H9 (cell line): ENCODE results near the gene TSPYL2. TPM values are rescaled to one million over a fixed set of nuclear protein-coding genes. Genes with fewer than 3 reads are reported as not detected.

Experiments used
- DNase-seq: peaks from one replicate; pipeline ENCODE4 v3.0.0-alpha.2; 2017
- H2AFZ ChIP-seq: one replicate; pipeline ENCODE4 v1.6.1; 2013; ENCODE audit warnings: mild to moderate bottlenecking, low read length, control low read depth, moderate library complexity
- H2AK5ac ChIP-seq: 2 replicates; pipeline ENCODE4 v1.6.1; 2013; ENCODE audit warnings: low read length, control low read depth, mixed read lengths; ENCODE audit not compliant: insufficient read length
- H2BK120ac ChIP-seq: one replicate; pipeline ENCODE4 v1.6.1; 2013; ENCODE audit warnings: low read depth, mild to moderate bottlenecking, low read length, control low read depth, inconsistent platforms; ENCODE audit not compliant: poor library complexity, severe bottlenecking
- H2BK12ac ChIP-seq: 2 replicates; pipeline ENCODE4 v1.6.1; 2013; ENCODE audit warnings: low read length, control low read depth, mixed read lengths, low read depth; ENCODE audit not compliant: insufficient read length
- H2BK15ac ChIP-seq: 2 replicates; pipeline ENCODE4 v1.6.1; 2013; ENCODE audit warnings: low read depth, low read length, control low read depth
- H2BK20ac ChIP-seq: one replicate; pipeline ENCODE4 v1.6.1; 2013; ENCODE audit warnings: low read depth, mild to moderate bottlenecking, low read length, control low read depth, inconsistent platforms; ENCODE audit not compliant: poor library complexity, severe bottlenecking
- H2BK5ac ChIP-seq: 2 replicates; pipeline ENCODE4 v1.6.1; 2013; ENCODE audit warnings: low read length, control low read depth, mixed read lengths; ENCODE audit not compliant: insufficient read length
- H3K14ac ChIP-seq: 2 replicates; pipeline ENCODE4 v1.6.1; 2013; ENCODE audit warnings: low read length, control low read depth; ENCODE audit not compliant: insufficient read depth
- H3K18ac ChIP-seq: 2 replicates; pipeline ENCODE4 v1.6.1; 2013; ENCODE audit warnings: low read depth, mild to moderate bottlenecking, mixed read lengths, low read length, control low read depth; ENCODE audit not compliant: insufficient read length
- H3K23ac ChIP-seq: 2 replicates; pipeline ENCODE4 v1.6.1; 2013; ENCODE audit warnings: low read length, control low read depth, mixed read lengths, low read depth; ENCODE audit not compliant: insufficient read length
- H3K23me2 ChIP-seq: 2 replicates; pipeline ENCODE4 v1.6.1; 2013; ENCODE audit warnings: low read depth, mild to moderate bottlenecking, mixed read lengths, low read length, control low read depth; ENCODE audit not compliant: insufficient read length, poor library complexity, severe bottlenecking
- H3K27ac ChIP-seq: 2 replicates; pipeline ENCODE4 v1.5.1; 2013; ENCODE audit warnings: low read length, control low read depth, mixed read lengths, low read depth; ENCODE audit not compliant: insufficient read length
- H3K27me3 ChIP-seq: 2 replicates; pipeline ENCODE4 v1.6.1; 2013; ENCODE audit warnings: low read length, control low read depth, inconsistent platforms; ENCODE audit not compliant: insufficient read depth
- H3K4ac ChIP-seq: 2 replicates; pipeline ENCODE4 v1.6.1; 2013; ENCODE audit warnings: low read depth, mild to moderate bottlenecking, control low read depth, inconsistent platforms, low read length, moderate library complexity
- H3K4me1 ChIP-seq: 2 replicates; pipeline ENCODE4 v1.6.1; 2013; ENCODE audit warnings: low read length, control low read depth, inconsistent platforms; ENCODE audit not compliant: insufficient read depth
- H3K4me2 ChIP-seq: 2 replicates; pipeline ENCODE4 v1.6.1; 2013; ENCODE audit warnings: low read length, control low read depth, mixed read lengths; ENCODE audit not compliant: insufficient read length, insufficient read depth
- H3K56ac ChIP-seq: 2 replicates; pipeline ENCODE4 v1.6.1; 2013; ENCODE audit warnings: low read depth, mild to moderate bottlenecking, mixed read lengths, low read length, control low read depth; ENCODE audit not compliant: insufficient read length
- H3K79me1 ChIP-seq: 2 replicates; pipeline ENCODE4 v1.6.1; 2013; ENCODE audit warnings: low read depth, mild to moderate bottlenecking, moderate library complexity, low read length, control low read depth, inconsistent platforms; ENCODE audit not compliant: insufficient read depth, poor library complexity, severe bottlenecking
- H3K79me2 ChIP-seq: 2 replicates; pipeline ENCODE4 v1.6.1; 2013; ENCODE audit warnings: low read length, control low read depth, inconsistent platforms; ENCODE audit not compliant: insufficient read depth
- H3K9ac ChIP-seq: 2 replicates; pipeline ENCODE4 v1.6.1; 2013; ENCODE audit warnings: low read length, control low read depth, mixed read lengths; ENCODE audit not compliant: insufficient read length; ENCODE audit errors: extremely low read depth
- H3K9me3 ChIP-seq: one replicate; pipeline ENCODE4 v1.6.1; 2013; ENCODE audit warnings: low read depth, low read length, inconsistent platforms; ENCODE audit not compliant: control insufficient read depth
- H3T11ph ChIP-seq: one replicate; pipeline ENCODE4 v1.6.1; 2013; ENCODE audit warnings: mild to moderate bottlenecking, low read length, control low read depth, inconsistent platforms
- H4K20me1 ChIP-seq: one replicate; pipeline ENCODE4 v1.6.1; 2013; ENCODE audit not compliant: control insufficient read depth, insufficient read length, insufficient read depth
- H4K5ac ChIP-seq: 2 replicates; pipeline ENCODE4 v1.6.1; 2013; ENCODE audit warnings: low read depth, mild to moderate bottlenecking, mixed read lengths, low read length, control low read depth; ENCODE audit not compliant: insufficient read length
- H4K8ac ChIP-seq: replicated peaks from 2 replicates; pipeline ENCODE4 v1.6.1; 2013; ENCODE audit warnings: low read length, control low read depth, mixed read lengths, low read depth; ENCODE audit not compliant: insufficient read length
- H4K91ac ChIP-seq: 2 replicates; pipeline ENCODE4 v1.6.1; 2013; ENCODE audit warnings: low read depth, mild to moderate bottlenecking, moderate library complexity, mixed read lengths, low read length, control low read depth; ENCODE audit not compliant: insufficient read length
- H3K27ac Mint-ChIP-seq, 3 experiments: 2 replicates in 2 of 3; 3 replicates in 1 of 3; pipeline ENCODE4 v1.8.0; 2020 to 2021; ENCODE audit warnings: mixed read lengths in 3 of 3, mild to moderate bottlenecking in 1 of 3, moderate library complexity in 1 of 3
- H3K27me3 Mint-ChIP-seq: 2 replicates; pipeline ENCODE4 v1.8.0; 2021; ENCODE audit warnings: low read depth, mild to moderate bottlenecking, moderate library complexity, mixed read lengths
- H3K36me3 Mint-ChIP-seq, 3 experiments: 2 replicates in 2 of 3; 3 replicates in 1 of 3; pipeline ENCODE4 v1.8.0; 2020 to 2021; ENCODE audit warnings: low read depth in 3 of 3, mixed read lengths in 3 of 3; ENCODE audit not compliant: insufficient read depth in 1 of 3
- H3K4me1 Mint-ChIP-seq, 2 experiments: 2 replicates each; pipeline ENCODE4 v1.8.0; 2020; ENCODE audit warnings: mixed read lengths in 2 of 2
- H3K4me3 Mint-ChIP-seq, 2 experiments: 2 replicates in 1 of 2; 3 replicates in 1 of 2; pipeline ENCODE4 v1.8.0; 2020 to 2021; ENCODE audit warnings: mild to moderate bottlenecking in 2 of 2, mixed read lengths in 2 of 2, moderate library complexity in 1 of 2
- H3K9me3 Mint-ChIP-seq, 2 experiments: 2 replicates in 1 of 2; 3 replicates in 1 of 2; pipeline ENCODE4 v1.8.0; 2020; ENCODE audit warnings: mild to moderate bottlenecking in 2 of 2, mixed read lengths in 2 of 2, moderate library complexity in 1 of 2
- CTCF ChIP-seq: fragments of 200-600 bp; sonication (generic); conservative IDR thresholded peaks from 3 replicates; pipeline ENCODE4 v1.8.0; 2021; ENCODE audit warnings: antibody characterized with exemption, mild to moderate bottlenecking
- WGBS: extraction: QIAGEN DNeasy Blood & Tissue Kit; methylation state at CpG from one replicate; pipeline ENCODE4 v1.1.7; 2013; ENCODE audit warnings: missing lambda C conversion rate, low lambda C conversion rate, mixed read lengths; ENCODE audit not compliant: insufficient read length; ENCODE audit errors: extremely low coverage; 5-methylcytosine and 5-hydroxymethylcytosine counted together
- total RNA-seq: library from RNA; stranded (reverse); gene quantifications from 2 replicates; pipeline ENCODE4 v1.2.1, GENCODE V29; 2021

The TSPYL2 gene
- total RNA-seq, 1 experiment from 2014 or later = 24.6 TPM

- Histone ChIP-seq H4K91ac (no peak overlapping the region), H3K27ac (no peak overlapping the region), H2BK120ac (no peak overlapping the region), H2AFZ (no peak overlapping the region), H3K23ac (no peak overlapping the region), H3K79me2 (no peaks in the 10 kb centered on the region), H3K79me1 (no peaks in the 10 kb centered on the region), H4K8ac (no peak overlapping the region), H2BK12ac (no peak overlapping the region), H3K9me3 (peaks cover 35% of the 10 kb centered on the region), H3K4me1 (no peaks in the 10 kb centered on the region), H4K20me1 (no peaks in the 10 kb centered on the region), H3K14ac (no peak overlapping the region), H3K23me2 (peaks cover 2% of the 10 kb centered on the region), H3K4ac (no peak overlapping the region), H4K5ac (no peak overlapping the region), H3K18ac (no peak overlapping the region), H3K9ac (no peak overlapping the region), H2AK5ac (no peak overlapping the region), H2BK15ac (no peak overlapping the region), H3K27me3 (0 out of 2 replicates have a peak, but pooled peaks cover 3% of the 10 kb centered on the region), H3T11ph (no peak overlapping the region), H2BK5ac (no peak overlapping the region), H2BK20ac (no peak overlapping the region), H3K4me2 (no peak overlapping the region), H3K56ac (no peak overlapping the region)
- peaks cover 15% of the 10 kb centered on the region for H3K27me3 Mint-ChIP-seq
- H3K4me1 Mint-ChIP-seq = peaks cover 17 to 22% of the 10 kb centered on the region in 2 experiments
- peak overlapping the region in 1 of 3 experiments; percentile 71; a peak in 2 of 7 replicates for H3K27ac Mint-ChIP-seq
- peaks cover 4 to 10% (median 5%) of the 10 kb centered on the region in 3 experiments; a peak in 5 of 7 replicates for H3K36me3 Mint-ChIP-seq
- no CpG with 5 or more reads among the region's 21 CpGs for WGBS
- DNase-seq = no peak
- H3K9me3 Mint-ChIP-seq = peaks cover 61 to 67% of the 10 kb centered on the region in 2 experiments
- TF ChIP-seq CTCF = no peak
- no peak overlapping the region for H3K4me3 Mint-ChIP-seq
These were observed 5.5 kb upstream of the TSPYL2 start for GRCh38 chrX:53076671-53077070.
